HG03103 (cell line): Measurements from ENCODE around the gene ATP8A1.
"Not testable (repeated sequence)": the region's sequence is repeated elsewhere in the genome, so short reads cannot be mapped to it uniquely, and the experiment has no call there.

ENCODE experiments used
- ATAC-seq: cut with Tn5 transposase; IDR thresholded peaks from one replicate; pipeline ENCODE4 v1.9.1; 2021; ENCODE audit warnings: low read depth; ENCODE audit not compliant: unreplicated experiment

Gene ATP8A1

DNA sequence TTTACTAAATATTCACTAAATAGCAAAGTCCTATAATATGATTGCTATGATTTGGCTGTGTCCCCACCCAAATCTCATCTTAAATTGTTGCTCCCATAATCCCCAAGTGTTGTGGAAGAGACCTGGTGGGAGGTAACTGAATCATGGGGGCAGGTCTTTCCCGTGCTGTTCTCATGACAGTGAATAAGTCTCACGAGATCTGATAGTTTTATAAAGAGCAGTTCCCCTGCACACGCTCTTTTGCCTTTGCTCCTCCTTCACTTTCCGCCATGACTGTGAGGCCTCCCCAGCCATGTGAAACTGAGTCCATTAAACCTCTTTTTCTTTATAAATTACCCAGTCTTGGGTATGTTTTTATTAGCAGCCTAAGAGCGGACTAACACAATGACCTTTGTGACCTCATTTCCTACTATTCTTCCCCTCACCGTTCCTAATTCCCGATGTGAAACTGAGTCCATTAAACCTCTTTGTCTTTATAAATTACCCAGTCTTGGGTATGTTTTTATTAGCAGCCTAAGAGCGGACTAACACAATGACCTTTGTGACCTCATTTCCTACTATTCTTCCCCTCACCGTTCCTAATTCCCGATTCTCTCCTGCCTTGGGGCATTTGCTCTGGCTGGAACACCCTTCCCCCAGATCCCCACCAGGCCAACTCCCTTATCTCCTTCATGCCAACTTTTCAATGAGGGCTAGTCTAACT lies 4.2 kb downstream of the ATP8A1 start:
- ATAC-seq: not testable (repeated sequence)

DNA sequence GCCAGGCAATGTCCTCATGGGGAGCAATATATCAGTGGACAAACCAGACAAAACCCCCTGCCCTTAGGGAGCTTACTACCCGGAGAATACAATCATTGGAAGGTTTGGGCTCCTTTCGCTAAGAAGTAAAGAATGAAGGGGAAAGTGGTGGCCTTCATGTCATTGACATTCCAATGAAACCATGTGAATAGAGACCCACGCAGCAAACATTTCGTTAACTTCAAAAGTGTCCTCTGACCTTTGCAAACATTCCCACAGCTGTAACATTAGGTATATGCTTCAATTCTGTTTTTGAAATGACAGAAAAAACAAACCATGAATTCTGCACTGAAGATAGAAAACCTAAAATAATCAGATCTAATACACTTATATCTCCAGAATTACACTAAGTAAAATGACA lies 7.0 kb downstream of the ATP8A1 start:
- ATAC-seq: no peak

DNA sequence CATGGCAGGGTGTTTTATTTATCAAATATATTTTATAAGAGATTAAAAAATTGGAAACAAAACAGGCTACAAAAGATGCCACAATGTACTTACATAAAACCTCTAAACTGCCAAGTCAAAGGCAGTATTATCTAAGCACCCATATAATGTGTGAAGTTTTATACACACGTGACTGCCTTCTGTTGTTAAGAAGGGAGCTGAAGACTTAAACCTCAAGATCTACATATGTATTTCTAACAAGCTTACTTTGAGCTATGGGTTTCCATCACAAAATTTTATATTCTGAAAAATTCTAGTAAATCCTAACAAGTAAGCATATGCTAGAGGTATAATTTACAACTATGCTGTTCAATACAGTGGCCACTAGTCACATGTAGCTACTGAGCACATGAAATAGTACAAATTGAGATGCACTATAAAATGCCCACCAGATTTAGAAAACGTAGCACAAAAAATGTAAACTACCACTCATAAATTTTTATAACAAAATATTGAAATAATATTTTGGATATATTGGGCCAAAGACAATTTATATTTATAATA lies 9.8 kb downstream of the ATP8A1 start:
- ATAC-seq: no peak

DNA sequence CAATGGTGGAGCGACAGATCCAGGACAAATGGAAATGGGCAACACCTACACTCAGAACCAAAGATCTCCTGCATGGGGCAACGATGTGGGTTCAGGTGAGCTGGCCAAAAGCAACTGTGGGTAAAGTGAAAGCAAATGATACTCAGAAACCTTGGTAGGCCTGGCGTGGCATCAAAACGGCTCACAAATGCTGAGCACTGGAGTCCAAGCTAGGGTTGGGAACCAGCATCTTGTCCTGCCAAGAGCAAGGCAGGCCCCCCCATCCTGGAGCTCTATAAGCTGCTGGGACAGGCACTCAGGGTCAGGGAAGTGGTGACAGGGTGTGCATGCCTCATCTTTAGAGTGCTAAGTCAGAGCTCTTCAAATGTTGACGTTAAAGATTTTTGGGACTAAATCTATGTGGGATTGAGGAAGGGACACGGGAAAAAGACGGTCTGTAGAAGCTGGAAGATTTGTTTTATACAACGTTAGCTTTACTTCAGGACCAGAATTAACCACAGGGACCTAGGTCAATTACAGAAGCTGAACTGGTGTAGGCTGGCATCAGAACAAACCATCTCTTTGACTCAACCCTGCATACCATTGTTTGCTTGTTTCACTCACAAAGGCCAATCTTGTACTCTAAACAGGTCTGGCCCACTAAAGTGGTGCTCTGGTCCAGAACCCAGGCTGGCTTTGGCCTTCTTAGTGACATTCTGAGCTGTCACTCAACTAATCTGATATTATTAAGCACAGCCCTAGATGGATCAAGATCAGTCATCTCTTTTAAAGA lies 10.7 kb downstream of the ATP8A1 start:
- no peak for ATAC-seq

DNA sequence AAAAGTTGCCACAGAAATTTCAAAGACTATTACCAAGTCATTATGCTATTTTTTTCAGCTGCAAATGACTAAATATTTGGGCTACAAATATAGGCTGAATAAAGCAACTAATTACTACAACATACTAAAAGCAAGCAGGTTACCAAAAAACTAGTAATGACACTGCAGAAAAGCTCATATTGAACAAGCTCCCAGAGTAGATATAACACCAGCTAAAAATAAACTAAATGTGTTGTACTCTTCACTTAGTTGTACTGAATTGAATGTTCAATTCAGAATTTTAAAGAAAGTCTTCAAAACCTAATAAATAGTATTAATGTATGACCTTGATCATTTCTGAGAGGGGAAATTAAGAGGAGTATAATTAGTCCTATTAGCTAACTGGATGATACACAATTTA lies 12.0 kb downstream of the ATP8A1 start:
- ATAC-seq: no peak

DNA sequence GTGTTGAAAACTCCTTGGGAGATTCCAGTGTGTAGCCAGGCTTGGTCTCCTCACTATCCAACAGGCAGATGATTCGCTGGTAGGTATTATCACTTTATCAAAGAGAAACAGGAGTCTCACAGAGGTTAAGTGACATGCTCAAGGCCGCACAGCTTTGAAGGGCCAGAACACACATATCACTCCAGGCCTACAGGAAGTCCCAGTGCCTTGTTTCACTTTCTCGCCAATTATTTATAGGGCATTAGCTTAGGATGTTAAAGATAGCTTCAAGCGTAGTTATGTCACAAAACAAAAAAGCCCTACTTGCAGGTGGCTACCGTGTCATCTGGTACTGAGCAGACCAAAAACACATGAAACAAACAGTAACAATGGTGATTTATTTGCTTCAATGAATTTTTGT lies 13.2 kb downstream of the ATP8A1 start:
- ATAC-seq: peak; percentile 52

DNA sequence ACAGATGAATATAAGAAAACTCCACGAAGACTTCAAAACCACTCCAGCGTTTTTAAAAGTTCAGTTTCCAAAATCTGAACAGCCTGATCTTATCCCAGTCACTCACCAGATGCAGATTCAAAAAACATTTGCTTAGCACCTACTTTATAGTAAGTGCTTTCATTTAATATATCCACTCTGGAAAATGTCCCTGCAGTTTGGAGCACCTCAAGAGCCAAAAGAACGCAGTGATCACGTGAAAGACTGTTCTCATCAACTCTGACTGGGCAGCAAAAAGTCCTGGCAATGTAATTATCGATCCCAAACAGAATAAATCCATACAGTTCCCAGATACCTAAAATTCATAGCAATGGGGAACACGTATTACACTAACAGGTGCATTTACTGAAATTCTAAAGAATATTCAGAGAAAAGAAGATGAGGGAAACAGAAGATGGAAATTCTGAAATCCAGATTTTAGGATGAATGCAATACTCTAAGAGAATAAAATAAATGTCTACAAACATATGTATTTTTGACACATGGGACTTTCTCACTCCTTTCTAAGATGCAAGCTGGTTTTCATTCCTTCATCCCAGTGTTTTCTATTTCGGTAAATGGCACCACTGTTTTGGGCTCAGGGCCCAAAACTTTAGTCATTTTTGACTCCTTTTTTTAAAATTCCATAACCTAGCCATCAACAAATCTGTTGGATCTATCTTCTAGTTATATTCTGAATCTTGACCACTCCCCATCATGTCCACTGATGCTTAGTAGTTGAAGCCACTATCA lies 13.9 kb downstream of the ATP8A1 start:
- no peak for ATAC-seq

DNA sequence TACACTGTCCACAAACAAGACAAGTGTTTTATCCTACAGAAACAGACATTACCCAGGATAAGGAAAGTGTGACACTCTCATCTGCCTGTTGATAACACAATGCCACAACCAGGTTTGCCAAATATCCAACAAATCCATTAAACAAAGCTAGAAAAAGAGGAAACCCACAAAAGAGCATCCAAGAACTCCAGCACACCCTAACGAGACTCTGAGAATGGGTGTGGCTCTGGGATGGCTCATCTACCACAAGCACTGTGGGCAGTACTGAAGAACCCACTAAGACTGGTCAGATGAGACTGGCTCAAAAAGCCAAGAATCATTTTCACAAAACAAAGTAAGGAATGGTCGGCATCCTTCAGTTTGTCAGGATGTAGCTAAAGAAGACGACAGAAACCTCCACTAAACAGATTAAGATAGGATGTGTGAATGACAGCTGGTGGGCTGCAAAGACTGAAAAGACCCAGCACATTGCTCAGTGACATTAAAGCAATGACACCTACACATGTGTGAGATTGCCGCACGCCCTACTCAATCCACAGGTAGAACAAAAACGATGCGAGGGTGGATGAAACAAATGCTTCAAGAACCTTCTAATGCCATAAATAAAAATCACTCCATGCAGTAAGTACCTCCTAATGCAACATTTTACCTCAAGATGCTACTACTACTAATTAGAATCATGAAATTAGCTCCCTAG lies 14.7 kb downstream of the ATP8A1 start:
- ATAC-seq: no peak

DNA sequence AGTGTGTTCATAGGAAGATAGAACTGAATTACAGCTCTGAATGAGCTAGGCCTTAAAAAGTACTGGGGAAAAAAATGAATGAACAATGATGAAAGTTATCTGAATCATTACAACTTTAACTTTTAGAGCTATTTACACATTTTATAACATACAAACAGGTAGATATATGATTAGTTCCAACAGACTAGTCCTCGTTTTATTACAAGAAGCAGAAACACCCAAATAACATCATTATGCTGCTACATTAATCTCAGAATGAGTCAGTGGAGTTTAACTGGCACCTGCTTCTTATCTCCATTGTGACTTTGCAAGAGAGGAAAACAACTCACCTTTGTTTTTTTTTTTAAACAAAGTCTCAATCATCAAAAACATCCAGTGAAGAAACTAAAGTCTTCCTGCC lies 15.2 kb downstream of the ATP8A1 start:
- no peak for ATAC-seq

DNA sequence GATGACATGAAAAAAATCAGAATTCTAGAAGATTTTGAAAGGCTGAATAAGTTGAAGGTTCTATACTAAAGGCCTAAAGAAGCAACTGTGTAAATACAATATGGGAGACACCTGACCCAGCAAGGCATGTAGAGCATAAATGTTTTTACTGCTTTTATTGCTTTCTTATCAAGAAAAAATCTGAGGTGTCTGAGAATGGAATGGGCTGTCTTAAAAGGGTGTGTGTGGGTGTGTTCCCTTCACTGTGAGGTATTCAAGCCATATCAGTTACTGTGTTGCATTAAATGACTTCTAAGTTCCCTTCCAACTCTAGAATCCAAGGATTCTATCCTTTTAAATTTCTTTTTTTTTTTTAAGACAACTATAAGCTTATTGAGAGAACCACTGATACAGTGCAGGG lies 15.7 kb downstream of the ATP8A1 start:
- no peak for ATAC-seq

DNA sequence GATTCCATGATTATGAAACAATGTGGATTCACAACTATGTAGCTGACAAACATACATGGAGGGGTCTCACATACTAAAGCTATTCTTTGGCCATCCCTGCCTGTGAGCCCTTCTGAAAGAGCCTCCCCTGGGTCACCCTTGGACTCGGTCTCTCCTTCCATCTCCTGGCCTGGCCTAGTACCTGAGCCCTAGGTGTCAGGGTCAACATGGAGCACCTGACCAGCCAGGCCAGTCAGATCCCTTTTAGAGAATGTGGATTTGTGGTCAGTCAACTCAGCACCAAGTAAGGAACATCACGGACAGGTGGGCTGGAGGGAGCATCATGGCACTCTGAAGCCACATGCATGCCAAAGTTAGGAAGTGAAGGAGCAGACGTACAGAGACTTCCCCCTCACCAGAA lies 16.3 kb downstream of the ATP8A1 start:
- ATAC-seq: no peak

DNA sequence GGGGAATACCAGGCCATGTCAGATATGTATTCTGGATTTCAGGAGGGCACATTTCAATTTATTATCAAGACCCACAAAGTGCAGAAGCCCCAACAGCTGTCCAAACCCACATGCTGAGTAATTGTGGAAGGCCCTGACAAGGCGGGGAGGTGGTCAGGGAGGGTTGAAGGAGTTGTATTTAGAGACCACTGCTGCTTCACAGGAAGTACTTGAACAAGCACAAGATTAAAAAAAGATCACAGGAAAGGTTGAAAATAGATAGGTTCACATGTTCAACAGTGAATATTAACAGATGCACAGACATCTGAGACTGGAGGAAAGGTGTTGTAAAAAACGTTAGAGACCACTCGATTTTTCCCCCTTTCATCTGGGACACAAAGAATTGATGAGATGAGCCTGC lies 17.9 kb downstream of the ATP8A1 start:
- peak; percentile 66 for ATAC-seq

DNA sequence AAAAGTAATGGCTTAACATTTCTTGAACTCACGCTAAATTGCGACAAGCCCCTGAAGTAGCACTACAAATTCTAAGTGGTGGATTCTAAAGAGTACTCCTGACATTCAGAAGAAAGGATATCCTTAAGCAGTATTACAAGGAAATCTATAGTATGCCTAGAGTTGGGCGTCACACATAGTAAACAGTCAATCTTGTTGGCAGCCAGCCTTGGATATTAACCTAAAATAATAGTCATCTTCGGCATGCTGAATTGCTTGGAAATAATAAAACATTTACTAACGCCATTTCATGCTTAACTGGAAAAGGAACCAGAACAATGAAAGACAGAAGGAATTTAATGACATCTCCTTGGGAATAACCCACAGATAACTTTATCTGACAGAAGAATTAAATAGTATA lies 18.6 kb downstream of the ATP8A1 start:
- no peak for ATAC-seq

DNA sequence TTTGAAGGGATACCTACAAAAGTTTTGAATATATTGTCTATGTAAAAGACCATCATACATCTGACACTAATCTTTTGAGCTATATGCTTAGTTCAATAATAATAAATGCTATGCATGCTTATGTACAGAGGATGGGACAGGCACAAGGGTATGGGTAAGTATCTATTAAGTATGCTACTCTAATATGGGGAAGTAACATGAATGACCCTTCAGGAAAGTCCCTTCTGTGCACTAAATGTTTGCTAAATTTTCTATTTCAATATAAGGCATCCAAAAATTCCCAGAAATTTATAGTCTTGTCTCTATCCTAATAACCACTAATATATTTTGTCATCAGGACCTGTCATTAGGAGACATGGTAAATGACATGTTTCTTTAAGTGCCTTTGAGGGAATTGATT lies 19.0 kb downstream of the ATP8A1 start:
- no peak for ATAC-seq

DNA sequence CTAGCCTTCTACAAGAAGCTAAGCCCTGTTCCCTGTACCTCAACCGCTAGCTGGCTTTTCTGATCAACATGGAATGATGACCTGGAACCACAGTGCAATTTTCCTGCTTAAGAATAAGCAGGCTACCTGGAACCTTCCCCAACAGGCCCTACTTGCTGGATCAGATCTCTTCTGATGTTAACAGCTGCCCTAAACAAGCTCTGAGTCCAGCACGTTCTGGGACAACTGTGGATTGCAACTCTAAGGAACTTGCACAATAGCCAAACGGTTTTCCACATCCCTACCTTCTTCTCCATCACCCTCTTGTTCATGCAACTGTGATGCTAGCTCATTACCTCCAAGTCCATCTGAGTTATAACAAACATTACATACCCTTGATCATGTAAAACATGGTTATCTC lies 19.8 kb downstream of the ATP8A1 start:
- no peak for ATAC-seq

DNA sequence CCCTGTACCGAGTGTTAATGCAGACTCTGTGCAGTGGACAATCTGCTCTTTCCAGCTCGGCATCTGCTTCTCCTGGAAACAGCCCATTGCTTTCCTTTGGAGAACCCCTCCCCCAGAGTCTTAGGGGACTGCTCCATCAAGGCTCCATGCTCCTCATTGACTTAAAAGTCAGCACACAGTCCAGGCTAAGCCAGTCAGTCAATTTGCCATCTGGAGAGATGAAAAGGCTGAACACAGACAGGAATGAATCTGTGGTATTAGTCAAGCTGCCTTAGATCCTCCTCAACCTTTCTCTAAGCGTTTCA lies 20.3 kb downstream of the ATP8A1 start:
- no peak for ATAC-seq

DNA sequence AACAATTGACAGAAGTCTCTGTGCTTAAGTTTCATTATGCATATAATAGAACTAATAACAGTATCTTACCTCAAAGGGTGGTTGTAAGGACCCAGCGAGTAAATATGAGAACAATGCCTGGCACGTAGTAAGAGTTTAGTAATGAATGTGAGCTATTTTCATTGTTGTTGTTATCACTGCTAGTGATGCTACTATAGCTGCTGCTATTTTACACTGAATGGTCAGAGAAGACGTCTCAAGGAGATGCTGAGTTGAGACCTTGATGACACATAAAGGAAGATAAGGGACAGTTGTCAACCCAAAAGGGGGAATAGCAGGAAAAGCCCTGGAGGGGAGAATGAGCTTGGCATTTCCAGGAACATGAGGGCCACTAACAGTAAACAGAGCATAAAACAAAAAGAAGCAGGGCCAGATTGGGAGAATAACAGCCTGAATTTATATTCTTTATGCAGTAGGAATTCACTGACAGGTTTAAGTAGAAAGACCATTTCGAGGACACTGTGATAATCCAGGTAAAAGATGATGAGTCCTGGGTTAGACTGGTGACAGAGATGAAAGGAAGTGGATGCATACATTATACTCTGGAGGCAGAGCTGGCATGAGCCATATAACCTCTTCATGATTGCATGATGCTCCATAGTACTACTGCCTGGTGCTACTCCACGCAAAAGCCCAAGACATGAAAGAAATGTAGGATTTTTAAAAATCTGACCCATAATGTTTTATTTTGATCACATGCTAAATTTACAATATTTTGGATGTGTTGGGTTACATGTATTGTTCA lies 23.1 kb downstream of the ATP8A1 start:
- ATAC-seq: peak; percentile 73

DNA sequence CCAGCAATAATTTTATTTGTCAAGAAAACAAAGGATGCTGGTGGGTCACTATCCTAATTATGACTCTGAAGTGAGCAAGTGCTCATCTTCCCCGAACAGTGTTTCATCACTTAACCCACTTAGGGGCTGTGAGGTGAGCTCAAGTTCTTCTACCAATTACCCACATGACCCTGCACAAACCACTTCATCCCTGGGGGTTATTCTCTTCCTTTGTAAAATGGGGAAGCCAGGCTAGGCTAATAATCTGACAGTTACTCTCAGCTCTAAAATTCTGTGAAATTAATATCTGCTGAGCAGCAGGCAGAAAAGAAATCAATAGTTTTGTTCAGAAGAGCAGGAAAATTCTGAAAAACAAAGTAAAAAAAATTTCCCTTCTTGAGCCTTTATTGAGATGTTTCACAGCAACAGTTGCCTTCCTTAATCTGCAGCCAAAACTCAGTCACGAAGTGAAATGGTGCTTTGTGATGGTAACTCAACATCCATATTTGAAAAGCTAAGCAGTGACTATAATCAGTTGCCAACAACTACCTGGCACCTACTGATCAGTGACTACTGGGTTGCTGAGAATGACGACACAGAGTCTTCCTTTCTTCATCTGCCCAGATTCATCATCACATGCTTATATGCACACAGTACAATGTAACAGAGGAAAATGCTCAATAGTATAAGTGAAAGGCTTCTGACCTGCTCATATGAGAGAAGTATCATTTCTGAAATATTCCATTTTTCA lies 24.1 kb downstream of the ATP8A1 start:
- ATAC-seq: no peak

DNA sequence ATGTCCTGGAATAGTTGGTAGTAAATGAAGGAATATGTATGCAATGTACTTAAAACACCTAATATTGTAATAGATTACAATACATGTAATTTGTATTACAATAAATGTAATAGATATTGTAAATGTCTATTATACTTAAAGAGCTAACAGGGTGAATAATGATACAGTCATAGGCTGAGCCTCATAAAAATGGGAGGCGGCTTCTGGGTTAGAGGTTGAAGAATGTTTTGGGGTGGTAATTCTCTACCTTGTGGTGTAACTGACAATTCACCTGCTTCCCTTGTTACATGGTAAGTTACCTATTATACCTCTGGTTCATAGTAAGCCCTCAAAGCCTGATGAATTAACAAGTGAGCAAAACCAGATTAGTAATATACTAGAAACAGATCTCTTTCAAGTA lies 26.0 kb downstream of the ATP8A1 start:
- ATAC-seq: no peak
